Activated effector memory CD4-positive, alpha-beta T cell treated with Interleukin-2 at 50 U/mL for 16 hours (primary cell): ENCODE results near the gene DCD.
"Not testable (repeated sequence)": the region's sequence is repeated elsewhere in the genome, so short reads cannot be mapped to it uniquely, and the experiment has no call there.

Source experiments
- DNase-seq: peaks from one replicate; pipeline ENCODE4 v3.0.0-alpha.2; 2020

DCD gene, protein sequence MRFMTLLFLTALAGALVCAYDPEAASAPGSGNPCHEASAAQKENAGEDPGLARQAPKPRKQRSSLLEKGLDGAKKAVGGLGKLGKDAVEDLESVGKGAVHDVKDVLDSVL

DNA sequence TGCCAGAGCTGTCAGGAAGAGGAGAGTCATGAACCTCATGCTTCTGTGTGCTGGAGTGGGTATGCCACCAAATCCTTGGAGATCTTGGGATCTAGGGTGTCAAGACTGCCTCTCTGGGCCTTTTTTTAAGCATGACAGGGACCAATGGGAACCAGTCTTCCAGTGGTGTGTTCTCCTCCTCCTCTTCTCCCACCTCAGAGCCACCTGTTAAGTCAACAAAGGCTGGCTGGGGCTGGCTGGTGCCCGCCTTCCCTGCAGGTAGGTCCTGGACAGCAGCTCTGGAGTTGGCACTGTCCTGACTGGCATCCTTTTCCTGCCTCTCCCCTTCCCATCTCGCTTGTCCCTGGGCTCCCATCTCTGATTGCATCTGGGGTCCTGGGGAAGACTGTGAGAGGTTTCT, at the start of gene DCD:
Gene DCD (minus strand): TSS at position 101 of the 400 bp plus-strand sequence. CDS start 62 bp downstream, at position 39.
- no peak for DNase-seq

DNA sequence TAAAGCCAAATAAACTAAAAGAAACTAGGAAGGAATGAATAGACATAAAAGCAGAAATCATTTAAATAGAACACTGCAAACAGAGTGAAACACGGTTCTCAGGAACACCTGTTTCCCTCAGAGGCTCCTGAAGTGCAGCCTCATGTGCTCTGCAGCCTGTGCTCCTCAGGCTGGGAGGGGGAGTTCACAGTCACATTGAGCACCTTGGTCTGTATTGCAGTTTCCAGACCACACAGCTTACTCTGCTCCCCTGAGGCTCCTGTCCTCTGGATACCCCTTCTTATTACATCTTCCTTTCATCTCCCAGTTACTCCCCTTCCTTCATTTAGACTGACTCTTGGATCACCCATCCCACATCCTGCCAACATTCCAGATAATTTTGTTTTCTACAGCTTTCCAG, 49.7 kb upstream of the DCD start:
- DNase-seq = no peak

DNA sequence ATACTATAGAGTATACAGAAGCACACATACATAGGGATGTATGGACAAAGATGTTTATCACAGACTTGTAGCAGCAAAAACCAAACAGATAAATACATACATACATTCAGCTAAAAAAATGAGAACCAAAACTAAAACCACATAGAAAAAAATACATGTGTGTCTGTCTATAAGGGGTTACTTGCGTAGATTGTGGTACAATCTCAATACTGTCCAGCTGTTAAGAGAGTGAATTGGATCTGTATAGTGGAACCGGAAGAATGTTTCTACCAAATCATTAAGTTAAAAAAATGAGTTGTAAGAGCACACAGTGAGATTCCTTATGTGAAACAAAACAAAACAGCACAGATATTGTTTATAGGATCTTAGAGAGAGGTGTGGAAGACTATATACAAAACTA, 44.2 kb upstream of the DCD start:
- no peak for DNase-seq

DNA sequence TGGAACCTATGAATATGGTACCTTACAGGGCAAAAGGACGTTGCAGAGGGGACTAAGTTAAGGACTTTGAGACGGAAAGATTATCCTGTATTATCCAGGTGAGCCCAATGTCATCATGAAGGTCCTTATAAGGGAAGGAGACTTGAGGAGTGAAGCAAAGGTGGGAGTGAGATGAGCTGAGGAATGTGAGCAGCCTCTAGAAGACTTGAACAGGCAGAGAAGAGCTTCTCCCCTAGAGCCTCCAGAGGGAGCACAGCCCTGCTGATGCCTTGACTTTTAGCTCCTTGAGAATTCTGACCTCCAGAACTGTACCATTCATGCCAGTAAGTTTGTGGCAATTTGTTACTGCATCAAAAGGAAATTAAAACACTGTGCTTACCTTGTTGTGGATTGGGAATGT, 41.8 kb upstream of the DCD start:
- no peak for DNase-seq

DNA sequence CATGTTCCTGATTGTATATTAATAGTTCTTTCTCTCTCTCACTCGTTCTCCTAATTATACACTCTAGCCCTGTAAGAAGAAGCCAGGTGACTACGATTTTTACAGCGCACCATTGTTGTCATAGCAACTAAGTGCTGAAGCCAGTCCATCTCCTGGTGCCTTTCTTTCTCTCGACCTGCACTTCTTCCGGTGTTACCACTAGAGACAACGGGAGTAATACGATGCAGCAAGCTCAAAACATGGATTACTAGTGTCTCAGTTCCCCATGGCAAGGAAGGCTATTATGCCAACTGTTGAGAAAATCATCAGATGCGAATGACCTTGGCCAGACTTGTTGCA, 40.8 kb upstream of the DCD start:
- no peak for DNase-seq

DNA sequence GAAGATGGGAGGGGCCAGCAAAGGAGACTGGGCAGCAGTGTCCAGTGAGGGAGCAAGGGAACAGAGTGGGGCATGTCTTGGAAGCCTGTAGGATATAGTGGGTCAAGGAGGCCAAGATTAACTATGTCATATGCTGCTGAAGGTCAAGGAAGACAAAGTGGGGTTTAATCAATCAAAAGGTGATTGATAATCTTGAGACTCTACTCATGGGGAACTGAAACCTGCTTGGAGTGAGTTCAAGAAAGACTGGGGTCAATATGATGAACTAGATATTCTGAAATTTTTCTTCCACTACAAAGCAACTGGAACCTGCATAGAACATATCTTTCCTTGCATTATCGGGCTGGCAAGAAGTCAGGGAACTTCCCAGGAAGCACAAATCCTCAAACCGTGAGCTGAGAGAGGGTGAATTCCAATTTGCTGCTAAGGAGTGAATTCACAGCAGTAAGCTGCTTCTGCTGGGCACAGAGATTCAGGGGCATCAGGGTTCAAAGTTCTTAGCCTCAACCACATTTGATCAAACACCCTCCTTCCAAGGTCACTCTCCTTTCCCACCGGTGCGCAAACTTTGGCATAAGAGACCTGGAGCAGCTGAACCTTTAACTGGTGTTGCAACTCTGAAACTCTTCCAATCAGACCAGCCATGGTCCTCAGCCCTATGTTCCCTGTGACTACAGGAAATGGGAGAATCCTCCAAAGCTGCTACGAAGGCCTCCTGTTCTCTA, 40.3 kb upstream of the DCD start:
- no peak for DNase-seq

DNA sequence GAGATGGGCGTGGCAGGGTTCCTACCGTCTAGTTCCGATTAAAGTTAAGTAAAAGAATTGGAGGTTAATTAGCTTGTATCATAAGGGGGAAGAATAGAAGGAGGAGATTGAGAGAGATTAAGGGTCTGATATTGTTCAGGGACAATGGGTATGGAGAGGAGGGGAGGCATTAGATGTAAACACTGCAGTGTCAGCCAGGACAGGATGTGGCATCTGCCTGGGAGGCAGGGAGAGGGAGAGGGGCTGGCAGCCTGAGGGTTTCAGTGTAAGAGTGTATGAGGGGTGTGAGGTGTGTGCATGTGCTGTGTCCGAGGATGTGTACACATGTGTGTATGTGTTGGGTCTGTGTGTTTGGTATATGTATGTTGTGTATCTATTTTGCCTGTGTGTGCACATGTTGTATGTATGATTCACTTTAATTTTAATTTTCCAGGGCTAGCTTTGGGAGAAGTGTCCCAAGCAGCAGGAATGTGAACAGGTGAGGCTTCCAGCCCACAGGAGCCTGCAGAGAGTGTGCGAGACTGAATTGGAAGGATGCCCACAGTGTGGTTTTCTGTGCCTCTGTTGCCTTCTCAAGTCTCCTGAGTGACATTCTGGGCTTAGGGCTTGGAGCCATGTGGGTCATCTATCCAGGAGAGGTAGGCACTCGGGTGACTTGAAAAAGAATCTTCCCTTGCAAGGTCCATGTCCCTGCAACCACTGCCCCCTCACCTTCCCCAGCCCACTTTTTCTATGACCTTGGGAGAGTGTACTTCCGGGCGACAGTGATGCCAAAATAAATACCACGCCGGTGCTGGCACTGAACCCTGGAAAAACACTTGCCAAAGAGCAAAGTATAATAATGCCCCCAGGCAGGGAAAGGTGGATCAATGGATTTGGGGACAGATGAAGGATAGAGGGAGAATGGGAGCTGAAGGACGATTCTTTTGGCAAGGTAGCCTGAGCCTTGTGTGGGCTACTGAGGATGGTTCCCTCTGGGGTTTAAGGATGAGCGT, 36.8 kb upstream of the DCD start:
- no peak for DNase-seq

DNA sequence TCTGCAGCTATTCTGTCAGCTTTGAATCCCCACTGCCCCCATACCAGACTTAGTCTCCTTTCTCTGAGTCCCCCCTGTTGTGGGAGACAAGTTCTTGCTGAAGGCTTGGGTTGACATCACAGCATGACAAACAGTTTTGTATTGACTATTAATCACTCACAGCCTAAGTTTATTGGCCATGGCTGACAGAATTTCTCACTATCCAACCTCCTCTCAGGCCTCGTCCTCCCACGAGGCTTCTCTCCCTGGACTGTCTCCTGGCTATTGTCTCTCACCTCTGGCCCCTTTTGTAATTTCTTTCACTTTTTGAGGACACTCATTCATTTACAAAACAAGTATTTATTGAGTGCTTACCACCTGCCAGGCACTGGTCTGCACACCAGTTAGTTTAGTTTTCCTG, 35.2 kb upstream of the DCD start:
- no peak for DNase-seq

DNA sequence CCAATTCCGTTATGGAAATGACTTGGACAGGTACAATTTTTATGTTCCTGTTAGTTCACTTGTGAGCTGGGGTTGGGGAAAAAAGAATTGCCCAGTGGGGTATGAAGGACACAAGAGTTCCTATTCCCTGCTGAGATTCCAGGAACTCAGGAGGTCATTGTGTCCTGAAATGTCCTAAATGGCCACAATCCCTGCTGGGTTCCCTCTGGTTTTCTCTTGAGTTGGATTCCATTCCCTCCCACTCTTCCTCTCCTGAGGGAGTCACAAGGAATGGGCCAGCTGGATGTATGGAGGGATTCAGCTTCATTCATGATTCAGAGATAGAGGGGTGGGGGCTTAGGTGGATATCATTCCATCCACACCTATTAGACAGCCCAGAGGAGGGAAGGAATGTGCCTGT, 34.5 kb upstream of the DCD start:
- no peak for DNase-seq

DNA sequence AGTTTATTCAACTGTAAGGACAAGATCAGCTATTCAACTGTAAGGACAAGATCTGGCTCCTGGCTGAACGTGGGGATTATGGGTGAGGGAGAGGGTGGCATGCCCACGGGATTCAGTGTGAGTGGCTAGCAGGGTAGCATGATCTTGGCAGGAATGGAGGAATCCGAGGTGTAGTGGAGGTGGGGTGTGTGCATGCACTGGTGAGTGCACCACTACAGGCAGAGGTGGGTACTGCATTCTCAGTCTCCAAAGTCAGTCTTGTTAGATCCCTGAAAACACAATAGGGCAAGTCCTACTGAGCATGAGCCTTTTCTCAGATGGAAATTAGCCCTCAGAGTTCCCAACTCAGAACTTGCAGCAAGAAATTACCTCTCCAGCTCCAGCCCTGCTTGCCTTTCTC, 32.2 kb upstream of the DCD start:
- no peak for DNase-seq

DNA sequence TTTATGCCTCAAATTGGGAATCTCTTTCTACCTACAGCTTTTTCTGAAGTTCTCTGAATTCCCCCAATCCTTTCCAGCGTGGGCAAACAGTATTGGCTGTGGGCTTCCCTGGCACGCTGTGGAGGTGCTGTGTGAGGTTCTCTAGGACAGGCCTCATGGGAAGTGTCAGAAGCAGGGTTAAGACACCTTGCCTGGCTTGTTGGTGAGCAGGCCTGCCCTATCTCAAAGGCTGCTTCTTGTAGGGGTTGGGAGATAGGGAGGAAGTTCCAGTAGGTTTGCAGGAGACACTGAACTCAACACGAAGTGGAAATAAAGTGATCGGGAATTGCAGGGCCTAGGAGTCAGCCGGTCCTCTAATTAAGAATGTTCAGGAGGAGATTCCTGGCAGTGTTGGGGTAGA, 30.0 kb upstream of the DCD start:
- DNase-seq = no peak

DNA sequence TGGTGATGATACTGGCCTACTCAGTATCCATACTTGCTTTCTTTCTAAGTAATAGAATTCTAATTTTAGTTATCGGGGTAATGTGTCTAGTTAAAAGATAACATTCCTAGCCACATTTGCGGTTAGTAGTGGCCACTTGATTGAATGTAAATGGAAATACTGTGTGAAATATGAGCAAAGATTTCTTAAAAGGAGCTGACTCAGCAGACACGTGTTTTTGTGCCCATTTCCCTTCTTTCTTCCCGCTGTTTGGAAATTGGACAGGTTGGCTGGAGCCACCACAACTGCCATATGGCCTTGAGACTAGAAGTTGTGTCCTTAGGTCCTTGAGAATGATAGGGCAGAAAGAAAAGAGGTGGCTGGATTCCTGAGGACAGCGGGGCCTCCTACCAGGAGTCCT, 19.8 kb upstream of the DCD start:
- DNase-seq = no peak

DNA sequence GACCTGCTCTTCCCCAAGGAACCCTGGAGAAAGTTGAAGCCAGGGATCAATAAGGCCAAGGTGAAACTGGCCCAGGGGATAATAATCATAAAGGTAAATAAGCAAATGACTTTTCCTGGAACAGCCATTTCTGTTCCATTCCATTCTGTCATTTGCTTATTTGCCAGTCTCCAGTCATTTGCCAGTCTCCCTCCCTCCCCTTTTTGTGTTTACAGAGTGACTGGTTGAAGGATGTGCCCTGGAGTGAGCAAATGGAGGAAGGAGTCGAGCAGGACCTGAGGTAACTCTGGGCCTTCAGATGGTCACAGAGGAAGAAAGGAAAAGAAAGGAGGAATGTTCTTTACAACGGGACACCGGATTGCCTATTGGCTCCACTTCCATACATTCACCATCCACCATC, 17.8 kb upstream of the DCD start:
- no peak for DNase-seq

DNA sequence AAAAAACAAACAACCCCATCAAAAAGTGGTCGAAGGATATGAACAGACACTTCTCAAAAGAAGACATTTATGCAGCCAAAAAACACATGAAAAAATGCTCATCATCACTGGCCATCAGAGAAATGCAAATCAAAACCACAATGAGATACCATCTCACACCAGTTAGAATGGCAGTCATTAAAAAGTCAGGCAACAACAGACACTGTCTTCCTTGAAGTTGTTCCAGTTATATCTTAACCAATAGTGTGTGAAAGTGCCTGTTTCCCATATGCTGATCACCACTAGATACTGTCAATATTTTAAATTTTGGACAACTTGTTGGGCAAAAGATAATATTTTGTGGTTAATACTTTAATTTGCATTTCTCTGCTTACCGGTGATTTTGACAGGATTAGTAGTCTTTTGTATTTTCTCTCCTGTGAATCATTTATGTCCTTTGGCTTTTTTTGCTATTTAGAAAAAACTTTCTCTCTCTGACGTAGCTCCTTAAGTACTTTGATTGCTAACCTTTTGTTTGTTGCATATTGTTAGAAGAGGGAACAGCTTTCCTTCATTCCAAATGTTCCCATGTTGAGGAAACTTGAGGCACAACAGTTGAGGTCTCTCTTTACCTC, 17.0 kb upstream of the DCD start:
- DNase-seq = not testable (repeated sequence)

DNA sequence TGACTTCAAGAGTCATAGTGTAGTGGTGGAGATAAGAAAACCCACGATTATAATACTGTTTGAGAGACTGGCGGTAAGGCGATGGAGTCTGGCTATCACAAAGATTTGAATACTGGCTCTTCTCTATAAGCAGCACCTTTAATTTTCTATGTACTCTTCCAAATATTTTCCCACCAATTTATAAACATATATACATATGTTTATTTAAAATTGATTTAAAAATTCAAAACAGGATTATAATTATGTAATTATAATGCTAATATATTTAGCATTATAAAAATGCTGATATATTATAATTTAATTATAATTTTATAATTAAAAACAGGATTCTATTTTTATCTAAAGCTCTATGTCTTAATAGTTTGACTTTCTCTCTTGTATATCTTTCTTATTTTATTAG, 15.4 kb upstream of the DCD start:
- DNase-seq = no peak

DNA sequence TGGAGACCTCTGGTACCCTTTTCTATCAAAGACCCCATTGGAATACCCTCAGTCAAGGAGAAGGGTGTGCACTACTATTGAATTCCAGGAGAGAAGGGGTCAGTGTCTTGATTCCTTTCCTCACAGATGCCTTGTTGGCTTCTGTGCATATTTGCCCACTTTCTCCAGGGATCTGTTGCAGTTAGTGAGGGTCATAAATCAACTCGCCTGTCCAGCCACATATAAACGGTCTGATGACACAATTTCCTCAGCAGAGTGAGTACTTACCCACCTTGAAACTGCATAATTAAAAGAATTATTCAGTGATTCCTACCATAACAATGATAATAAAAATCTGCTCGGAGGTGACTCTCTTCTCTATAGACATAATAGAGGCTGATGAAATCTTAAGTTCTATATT, 13.9 kb upstream of the DCD start:
- DNase-seq = no peak

DNA sequence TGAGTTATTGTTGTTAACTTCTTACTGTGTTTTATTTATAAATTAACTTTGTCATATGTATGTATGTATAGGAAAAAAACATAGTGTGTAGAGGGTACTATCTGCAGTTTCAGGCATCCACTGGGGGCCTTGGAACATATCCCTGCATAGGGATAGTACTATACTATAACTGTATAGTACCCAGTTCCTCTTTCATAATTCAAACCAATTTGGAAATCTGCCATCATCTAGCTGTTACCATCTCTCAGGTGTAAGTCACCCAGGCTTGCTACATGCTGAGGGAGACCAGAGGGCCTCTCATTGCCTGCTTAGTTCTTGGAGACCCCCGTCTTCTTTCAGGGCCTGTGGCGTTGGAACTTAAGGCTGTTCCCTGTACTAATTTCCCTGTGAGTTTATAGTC, 12.9 kb upstream of the DCD start:
- DNase-seq = no peak

DNA sequence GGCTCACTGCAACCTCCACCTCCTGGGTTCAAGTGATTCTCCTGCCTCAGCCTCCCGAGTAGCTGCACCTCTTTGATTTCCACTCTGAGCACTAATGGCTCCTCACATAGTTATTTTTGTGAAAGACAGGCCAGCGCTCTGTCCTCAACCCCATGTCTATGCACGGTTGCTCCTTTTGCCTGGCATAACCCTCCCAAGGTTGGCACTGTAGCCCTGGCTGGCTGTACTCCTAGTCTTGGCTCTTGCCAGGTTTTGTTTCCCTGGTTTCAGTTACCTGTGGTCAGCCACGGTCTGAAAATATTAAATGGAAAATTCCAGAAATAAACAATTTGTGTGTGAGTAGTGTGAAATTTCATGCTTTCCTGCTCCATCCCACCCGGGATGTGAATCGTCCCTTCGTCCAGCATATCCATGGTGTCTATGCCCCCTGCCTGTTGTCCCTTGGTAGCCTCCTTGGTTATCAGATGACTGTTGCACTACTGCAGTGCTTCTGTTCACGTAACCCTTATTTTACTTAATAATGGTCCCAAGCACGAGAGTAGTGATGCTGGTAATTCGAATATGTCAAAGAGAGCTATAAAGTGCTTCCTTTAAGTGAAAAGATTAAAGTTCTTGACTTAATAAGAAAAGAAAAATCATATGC, 12.3 kb upstream of the DCD start:
- DNase-seq = no peak

DNA sequence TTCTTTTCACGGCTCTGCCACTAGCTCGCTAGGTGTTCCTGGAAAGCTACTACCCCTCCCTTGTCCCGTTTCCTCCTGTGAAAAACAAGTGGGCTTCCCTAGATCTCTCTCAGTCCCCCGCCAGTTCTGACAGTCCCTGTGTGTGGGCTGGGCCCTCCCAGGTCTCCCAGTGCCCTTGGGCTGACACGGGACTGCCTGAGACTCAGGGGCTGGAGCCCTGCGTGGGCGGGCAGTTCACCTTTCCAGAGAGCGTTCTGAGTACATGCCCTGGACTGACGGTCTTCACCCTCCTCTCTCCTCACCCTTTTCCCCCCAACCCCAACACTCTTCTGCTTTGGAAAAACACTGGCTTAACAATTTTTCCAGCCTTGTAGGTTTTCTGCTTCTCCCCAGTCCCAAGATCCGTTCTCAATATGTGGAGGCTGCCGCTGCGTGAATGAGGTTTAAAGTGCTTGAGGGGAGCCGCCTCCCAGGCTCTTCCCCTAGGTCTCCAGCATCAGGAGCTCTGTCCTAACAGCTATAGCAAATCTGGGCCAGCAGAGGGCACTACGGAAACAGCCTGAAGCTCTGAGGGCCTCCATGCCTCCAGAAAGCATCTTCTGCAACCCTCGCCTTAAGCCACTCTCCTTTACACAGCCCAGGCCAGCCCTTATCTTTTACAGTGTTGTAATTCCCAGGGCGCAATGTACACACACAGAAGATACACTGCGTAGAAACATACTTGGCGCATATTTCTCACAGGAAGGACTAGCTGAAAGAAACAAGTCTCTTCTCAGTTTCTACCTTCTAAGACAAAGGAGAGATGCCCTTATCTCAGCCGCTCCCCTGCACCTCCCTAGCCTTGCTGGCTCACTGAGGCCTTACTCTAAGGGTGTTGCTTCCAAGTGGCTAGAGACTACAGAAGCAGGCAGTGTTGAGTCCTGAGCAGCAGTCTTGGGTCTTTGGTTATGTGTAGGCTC, 10.4 kb upstream of the DCD start:
- no peak for DNase-seq

DNA sequence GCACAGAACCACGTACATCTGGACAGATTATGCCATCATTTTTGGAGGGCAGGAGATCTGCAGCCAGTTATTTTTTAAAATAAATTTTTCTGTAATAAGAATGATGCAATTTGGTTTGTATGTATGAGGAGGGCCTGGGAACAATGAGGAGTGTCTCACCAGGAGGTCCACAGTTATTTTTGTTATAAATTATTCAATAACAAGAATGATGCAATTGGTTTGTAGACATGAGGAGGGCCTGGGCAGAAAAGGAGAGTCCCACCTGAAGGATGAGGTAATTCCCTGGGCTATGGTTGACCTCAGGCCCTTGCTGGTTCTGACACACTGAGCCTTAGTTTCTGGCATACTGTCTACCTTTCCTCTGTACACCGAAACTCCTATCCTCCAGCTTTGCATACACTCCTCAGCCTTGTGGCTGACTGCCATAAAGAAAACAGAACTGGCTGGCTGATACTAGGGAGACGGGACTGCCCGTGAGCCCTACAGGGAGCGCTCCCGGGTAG, 9.0 kb upstream of the DCD start:
- DNase-seq = no peak

DNA sequence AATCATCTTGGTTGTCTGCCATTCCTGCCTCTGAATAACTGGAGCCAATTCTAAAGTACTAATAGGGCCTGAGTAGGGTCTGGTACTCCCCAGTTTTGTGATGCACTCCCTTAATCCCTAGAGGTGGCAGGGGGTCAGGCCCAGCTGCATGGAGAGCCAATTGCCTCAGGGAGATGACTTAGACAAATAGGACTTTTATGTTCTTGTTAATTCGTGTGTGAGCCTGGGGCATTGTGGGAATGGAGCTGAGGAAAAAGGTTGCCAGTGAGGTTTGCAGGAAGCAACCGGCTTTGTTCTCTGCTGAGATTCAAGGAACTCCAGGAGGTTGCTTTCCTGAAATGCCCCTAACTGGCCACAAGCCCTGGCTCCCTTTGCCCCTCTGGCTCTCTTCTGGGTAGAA, 6.8 kb upstream of the DCD start:
- no peak for DNase-seq

DNA sequence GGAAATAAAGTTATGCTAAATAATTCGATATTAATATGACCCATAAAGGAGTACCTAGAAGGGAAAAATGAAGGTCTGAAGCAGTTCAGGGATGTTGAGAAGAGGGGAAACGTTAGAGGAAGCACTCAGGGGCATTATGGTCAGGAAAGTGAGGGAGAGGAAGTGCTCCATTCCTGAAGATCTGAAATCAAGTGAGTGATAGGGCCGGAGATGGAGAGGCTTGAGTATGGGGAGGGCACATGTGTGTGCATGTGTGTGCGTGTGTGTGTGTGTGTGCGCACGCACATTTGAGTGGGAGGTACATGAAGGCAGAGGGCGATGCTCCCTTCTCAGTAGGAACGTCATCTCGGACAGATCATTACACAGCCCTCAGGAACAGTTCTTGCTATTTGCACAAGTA, 4.9 kb upstream of the DCD start:
- no peak for DNase-seq
